A673 (cell line): ENCODE data around the gene CAD. TPM values are rescaled to one million over a fixed set of nuclear protein-coding genes. Genes with fewer than 3 reads are reported as not detected.

Experiments used
- BruUV-seq: library from RNA; stranded (reverse); fragments of 400-500 nt; replicated peaks from 2 replicates; lab custom pipeline; 2021; lab: Mats Ljungman, UMichigan
- CTCF ChIA-PET: fragments of 300-600 bp; sonication (Branson Sonifier 250); formaldehyde crosslinking; loops from one replicate; lab custom pipeline; 2022; ENCODE audit warnings: antibody characterized with exemption; lab: Charles Lee
- POLR2A ChIA-PET: fragments of 300-600 bp; sonication (Branson Sonifier 250); formaldehyde crosslinking; loops from one replicate; lab custom pipeline; 2022; ENCODE audit warnings: antibody characterized with exemption; ENCODE audit not compliant: low non-redundant PET; lab: Charles Lee
- DNase-seq: peaks from one replicate; pipeline ENCODE4 v3.0.0-alpha.2; 2015; ENCODE audit warnings: low spot score
- H3K27ac ChIP-seq: fragments of 200-600 bp; sonication (generic); 2 replicates; pipeline ENCODE4 v1.5.1; 2016; ENCODE audit warnings: mixed run types, low read depth, mild to moderate bottlenecking, mixed read lengths, antibody characterized with exemption, low read length; ENCODE audit not compliant: poor library complexity, severe bottlenecking
- H3K27me3 ChIP-seq: fragments of 200-600 bp; sonication (generic); replicated peaks from 2 replicates; pipeline ENCODE4 v1.6.1; 2017; ENCODE audit warnings: mixed run types, low read depth, mild to moderate bottlenecking, mixed read lengths, antibody characterized with exemption, low read length; ENCODE audit not compliant: insufficient read depth, poor library complexity
- H3K36me3 ChIP-seq: fragments of 200-600 bp; sonication (generic); 2 replicates; pipeline ENCODE4 v1.6.1; 2016; ENCODE audit warnings: mixed run types, mild to moderate bottlenecking, mixed read lengths, antibody characterized with exemption, low read length; ENCODE audit not compliant: insufficient read depth, poor library complexity, severe bottlenecking
- H3K4me1 ChIP-seq: fragments of 200-600 bp; sonication (generic); 2 replicates; pipeline ENCODE4 v1.6.1; 2017; ENCODE audit warnings: mixed run types, mild to moderate bottlenecking, mixed read lengths, antibody characterized with exemption, low read length; ENCODE audit not compliant: insufficient read depth, poor library complexity, severe bottlenecking
- H3K4me3 ChIP-seq: fragments of 200-600 bp; sonication (generic); 2 replicates; pipeline ENCODE4 v1.5.1; 2016; ENCODE audit warnings: low read depth, mixed run types, mild to moderate bottlenecking, mixed read lengths, low read length; ENCODE audit not compliant: poor library complexity, severe bottlenecking
- H3K9me3 ChIP-seq: fragments of 200-600 bp; sonication (generic); 2 replicates; pipeline ENCODE4 v1.6.1; 2016; ENCODE audit warnings: mixed run types, low read depth, mild to moderate bottlenecking, mixed read lengths, antibody characterized with exemption, low read length; ENCODE audit not compliant: poor library complexity, severe bottlenecking
- CTCF ChIP-seq: fragments of 300-800, 200-600 bp; sonication (generic); conservative IDR thresholded peaks from 2 replicates; pipeline ENCODE4 v1.5.1; 2017; ENCODE audit warnings: low read depth, mild to moderate bottlenecking, antibody characterized with exemption, low read length, moderate library complexity, mixed read lengths
- EZH2 ChIP-seq: fragments of 200-600 bp; sonication (generic); IDR thresholded peaks from 2 replicates; pipeline ENCODE4 v1.6.1; 2017; ENCODE audit warnings: borderline replicate concordance, low read depth, mild to moderate bottlenecking, mixed read lengths, antibody characterized with exemption, low read length; ENCODE audit not compliant: poor library complexity, severe bottlenecking
- intact Hi-C: fragments of 100-400 bp; cut with micrococcal nuclease; formaldehyde crosslinking; loops from one replicate; pipeline ENCODE4 v1.10.0; 2022; ENCODE audit not compliant: unreplicated experiment
- total RNA-seq: library from RNA; stranded (reverse); gene quantifications from 2 replicates; pipeline ENCODE4 v1.2.3, GENCODE V29; 2021

CAD gene
- total RNA-seq, 1 experiment from 2014 or later = 194 TPM

GRCh38 chr2:27177441-27178351, 39.5 kb upstream of the CAD start:
- Histone ChIP-seq H3K4me1 (peaks cover 10% of the 10 kb centered on the region), H3K4me3 (no peak overlapping the region), H3K9me3 (no peaks in the 10 kb centered on the region), H3K36me3 (no peaks in the 10 kb centered on the region), H3K27me3 (no peaks in the 10 kb centered on the region), H3K27ac (no peak overlapping the region)
- no peak for DNase-seq
- TF ChIP-seq EZH2 (no peak), CTCF (no peak)
- intact Hi-C loops = no loop called here
- CTCF ChIA-PET = no interaction called here
- BruUV-seq = no TSS peak
- POLR2A ChIA-PET = no interaction called here

GRCh38 chr2:27178469-27178868, 38.7 kb upstream of the CAD start:
- POLR2A ChIA-PET = no interaction called here
- no peaks in the 10 kb centered on the region for H3K36me3 ChIP-seq
- TF ChIP-seq EZH2 (no peak), CTCF (no peak)
- H3K27me3 ChIP-seq = no peaks in the 10 kb centered on the region
- CTCF ChIA-PET = no interaction called here
- peaks cover 10% of the 10 kb centered on the region for H3K4me1 ChIP-seq
- no peak for DNase-seq
- BruUV-seq = no TSS peak
- H3K4me3 ChIP-seq = no peak overlapping the region
- intact Hi-C loops = no loop called here
- H3K9me3 ChIP-seq = no peaks in the 10 kb centered on the region
- H3K27ac ChIP-seq = no peak overlapping the region

- intact Hi-C loops = no loop called here
- no peak for TF ChIP-seq CTCF
- TF ChIP-seq EZH2 = no peak
- CTCF ChIA-PET = no interaction called here
- POLR2A ChIA-PET = no interaction called here
- no peaks in the 10 kb centered on the region for H3K27me3 ChIP-seq
- H3K4me1 ChIP-seq = peaks cover 18% of the 10 kb centered on the region
- DNase-seq = no peak
- no peak overlapping the region for H3K4me3 ChIP-seq
- BruUV-seq = no TSS peak
- H3K27ac ChIP-seq = no peak overlapping the region
- no peaks in the 10 kb centered on the region for H3K9me3 ChIP-seq
- no peaks in the 10 kb centered on the region for H3K36me3 ChIP-seq
Measured at GRCh38 chr2:27179344-27180000, 37.7 kb upstream of the CAD start.
